SK-N-SH (cell line): ENCODE results near the gene SEPTIN2.

Experiments used
- CHD2 ChIP-seq: fragments of 150-350 bp; IDR thresholded peaks from 2 replicates; pipeline ENCODE4 v1.6.1; 2018; ENCODE audit warnings: low read length; ENCODE audit not compliant: partially characterized antibody
- CTCF ChIP-seq: fragments of 200-600 bp; sonication (generic); IDR thresholded peaks from 2 replicates; pipeline ENCODE4 v1.6.1; 2017; ENCODE audit warnings: antibody characterized with exemption, mild to moderate bottlenecking, moderate library complexity
- EZH2phosphoT487 ChIP-seq: fragments of 200-600 bp; sonication (generic); IDR thresholded peaks from 2 replicates; pipeline ENCODE4 v1.6.1; 2017; ENCODE audit warnings: low read depth, mixed run types, mild to moderate bottlenecking, antibody characterized with exemption, moderate library complexity, borderline replicate concordance
- JUND ChIP-seq: IDR thresholded peaks from 2 replicates; pipeline ENCODE4 v1.4.0; 2012
- MAX ChIP-seq: IDR thresholded peaks from 2 replicates; pipeline ENCODE4 v1.4.0; 2012; ENCODE audit warnings: low read depth
- MXI1 ChIP-seq: IDR thresholded peaks from 2 replicates; pipeline ENCODE4 v1.6.1; 2012; ENCODE audit warnings: mild to moderate bottlenecking, low read depth, low read length, improper control_type of control experiment
- RAD21 ChIP-seq: IDR thresholded peaks from 2 replicates; pipeline ENCODE4 v1.6.1; 2012; ENCODE audit warnings: mild to moderate bottlenecking, low read length
- RCOR1 ChIP-seq: fragments of 150-350 bp; IDR thresholded peaks from 2 replicates; pipeline ENCODE4 v1.6.1; 2017; ENCODE audit warnings: antibody characterized with exemption, low read length
- SMC3 ChIP-seq: IDR thresholded peaks from 2 replicates; pipeline ENCODE4 v1.6.1; 2012; ENCODE audit warnings: low read depth, low read length, improper control_type of control experiment
- TEAD4 ChIP-seq: IDR thresholded peaks from 2 replicates; pipeline ENCODE4 v1.4.0; 2012; ENCODE audit warnings: mild to moderate bottlenecking, borderline replicate concordance; ENCODE audit not compliant: insufficient read depth
- USF2 ChIP-seq: fragments of 150-350 bp; IDR thresholded peaks from 2 replicates; pipeline ENCODE4 v1.6.1; 2017; ENCODE audit warnings: antibody characterized with exemption, low read length, low read depth, borderline replicate concordance
- YY1 ChIP-seq: IDR thresholded peaks from 2 replicates; pipeline ENCODE4 v1.4.0; 2012; ENCODE audit warnings: low read depth, mild to moderate bottlenecking
- TF ChIP-seq, protein P1 (sequence below): IDR thresholded peaks from 2 replicates; pipeline ENCODE4 v1.6.1; 2012; ENCODE audit warnings: mild to moderate bottlenecking, low read depth, low read length, moderate library complexity
- TF ChIP-seq, protein P2 (sequence below): IDR thresholded peaks from 2 replicates; pipeline ENCODE4; 2012

- TF ChIP-seq SMC3 (no peak), CTCF (no peak), USF2 (no peak), YY1 (no peak), JUND (no peak), CHD2 (no peak), RAD21 (no peak), TEAD4 (no peak), MAX (no peak), RCOR1 (no peak), EZH2phosphoT487 (no peak), MXI1 (no peak)
- TF ChIP-seq, protein P1, sequence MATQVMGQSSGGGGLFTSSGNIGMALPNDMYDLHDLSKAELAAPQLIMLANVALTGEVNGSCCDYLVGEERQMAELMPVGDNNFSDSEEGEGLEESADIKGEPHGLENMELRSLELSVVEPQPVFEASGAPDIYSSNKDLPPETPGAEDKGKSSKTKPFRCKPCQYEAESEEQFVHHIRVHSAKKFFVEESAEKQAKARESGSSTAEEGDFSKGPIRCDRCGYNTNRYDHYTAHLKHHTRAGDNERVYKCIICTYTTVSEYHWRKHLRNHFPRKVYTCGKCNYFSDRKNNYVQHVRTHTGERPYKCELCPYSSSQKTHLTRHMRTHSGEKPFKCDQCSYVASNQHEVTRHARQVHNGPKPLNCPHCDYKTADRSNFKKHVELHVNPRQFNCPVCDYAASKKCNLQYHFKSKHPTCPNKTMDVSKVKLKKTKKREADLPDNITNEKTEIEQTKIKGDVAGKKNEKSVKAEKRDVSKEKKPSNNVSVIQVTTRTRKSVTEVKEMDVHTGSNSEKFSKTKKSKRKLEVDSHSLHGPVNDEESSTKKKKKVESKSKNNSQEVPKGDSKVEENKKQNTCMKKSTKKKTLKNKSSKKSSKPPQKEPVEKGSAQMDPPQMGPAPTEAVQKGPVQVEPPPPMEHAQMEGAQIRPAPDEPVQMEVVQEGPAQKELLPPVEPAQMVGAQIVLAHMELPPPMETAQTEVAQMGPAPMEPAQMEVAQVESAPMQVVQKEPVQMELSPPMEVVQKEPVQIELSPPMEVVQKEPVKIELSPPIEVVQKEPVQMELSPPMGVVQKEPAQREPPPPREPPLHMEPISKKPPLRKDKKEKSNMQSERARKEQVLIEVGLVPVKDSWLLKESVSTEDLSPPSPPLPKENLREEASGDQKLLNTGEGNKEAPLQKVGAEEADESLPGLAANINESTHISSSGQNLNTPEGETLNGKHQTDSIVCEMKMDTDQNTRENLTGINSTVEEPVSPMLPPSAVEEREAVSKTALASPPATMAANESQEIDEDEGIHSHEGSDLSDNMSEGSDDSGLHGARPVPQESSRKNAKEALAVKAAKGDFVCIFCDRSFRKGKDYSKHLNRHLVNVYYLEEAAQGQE, result no peak
- TF ChIP-seq, protein P2, sequence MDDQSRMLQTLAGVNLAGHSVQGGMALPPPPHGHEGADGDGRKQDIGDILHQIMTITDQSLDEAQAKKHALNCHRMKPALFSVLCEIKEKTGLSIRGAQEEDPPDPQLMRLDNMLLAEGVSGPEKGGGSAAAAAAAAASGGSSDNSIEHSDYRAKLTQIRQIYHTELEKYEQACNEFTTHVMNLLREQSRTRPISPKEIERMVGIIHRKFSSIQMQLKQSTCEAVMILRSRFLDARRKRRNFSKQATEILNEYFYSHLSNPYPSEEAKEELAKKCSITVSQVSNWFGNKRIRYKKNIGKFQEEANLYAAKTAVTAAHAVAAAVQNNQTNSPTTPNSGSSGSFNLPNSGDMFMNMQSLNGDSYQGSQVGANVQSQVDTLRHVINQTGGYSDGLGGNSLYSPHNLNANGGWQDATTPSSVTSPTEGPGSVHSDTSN, result no peak
Measured at GRCh38 chr2:241352227-241352626, 36.5 kb downstream of the SEPTIN2 start.
